ENCODE measurements around the gene BACH2.

Gene BACH2

DNA sequence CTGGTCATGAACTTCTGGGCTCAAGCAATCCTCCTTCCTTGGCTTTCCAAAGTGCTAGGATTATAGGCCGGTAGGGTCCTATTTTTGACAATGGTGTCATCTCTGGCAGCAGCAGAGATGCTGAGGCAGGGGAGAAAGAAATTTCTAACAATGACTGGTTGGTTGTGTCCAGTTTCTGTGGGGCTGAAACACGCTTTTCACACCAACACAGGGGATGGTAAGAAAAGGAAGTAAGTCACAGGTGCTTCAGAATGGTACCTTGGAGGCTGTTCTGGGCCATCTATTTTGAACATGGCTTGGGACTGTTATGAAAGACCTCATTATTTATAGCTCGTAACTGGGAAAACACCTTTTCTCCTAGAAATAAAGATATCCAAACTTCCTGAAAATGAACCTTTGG, 329.7 kb downstream of the BACH2 start:
- no peak for DNase-seq (ENCODE audit: low read depth)

- no peak for DNase-seq (ENCODE audit: low read depth)
Observed at GRCh38 chr6:89966228-89966544, 330.5 kb downstream of the BACH2 start.

- no peak for DNase-seq (ENCODE audit: low read depth)
Observed at GRCh38 chr6:89965441-89966227, 331.0 kb downstream of the BACH2 start.

DNA sequence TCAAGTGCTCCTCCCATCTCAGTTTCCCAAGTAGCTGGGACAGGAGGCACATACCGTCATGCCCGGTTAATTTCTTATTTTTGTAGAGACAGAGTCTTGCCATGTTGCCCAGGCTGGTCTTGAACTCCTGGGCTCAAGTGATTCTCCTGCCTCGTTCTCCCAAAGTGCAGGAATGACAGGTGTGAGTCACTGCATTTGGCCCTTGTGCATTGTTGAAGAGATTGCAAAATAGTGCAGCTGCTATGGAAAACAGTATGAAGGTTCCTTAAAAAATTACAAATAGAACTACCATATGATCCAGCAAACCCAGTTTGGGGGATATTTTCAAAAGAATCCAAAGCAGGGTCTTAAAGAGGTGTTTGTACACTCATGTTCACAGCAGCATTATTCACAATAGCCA, 333.3 kb downstream of the BACH2 start:
- no peak for DNase-seq (ENCODE audit: low read depth)

DNA sequence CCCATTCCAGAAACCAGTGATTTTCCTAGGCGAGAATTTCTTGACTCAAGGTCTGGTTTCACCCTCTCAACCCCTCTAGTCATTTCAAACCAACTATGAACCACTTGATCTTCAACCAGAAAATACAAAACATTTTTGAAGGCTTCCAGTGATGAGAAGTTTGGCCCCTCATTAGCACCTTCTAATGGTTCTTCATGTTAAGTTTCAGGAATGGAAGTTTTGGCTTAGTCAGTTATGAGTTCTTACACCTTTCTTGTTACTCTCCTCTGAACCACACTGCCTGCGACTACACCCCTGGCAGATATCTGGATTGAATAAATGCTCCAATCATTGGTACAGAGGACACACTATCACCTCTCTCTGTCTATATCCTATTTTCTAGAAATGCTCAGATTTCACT, 335.2 kb downstream of the BACH2 start:
- DNase-seq (ENCODE audit: low read depth), result no peak

DNA sequence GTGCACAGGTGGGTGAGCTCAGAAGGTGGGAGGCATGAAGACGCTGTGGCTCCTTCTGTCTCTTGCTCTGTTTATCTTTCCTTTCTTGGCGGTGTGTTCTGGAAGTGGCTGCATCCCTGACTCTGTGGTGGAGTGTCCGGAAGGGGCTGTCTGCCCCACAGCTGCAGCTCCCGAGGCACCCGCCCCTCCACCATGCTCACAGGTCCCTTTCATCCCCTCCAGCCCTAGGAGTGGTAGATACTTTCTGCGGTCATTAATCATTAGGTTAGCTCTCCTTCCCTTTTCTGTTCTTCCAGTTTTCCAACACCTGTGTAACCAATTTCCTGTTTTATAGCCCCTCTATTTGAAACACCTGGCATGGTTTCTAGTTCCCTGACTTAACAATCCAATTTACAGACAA, 336.8 kb downstream of the BACH2 start:
- DNase-seq (ENCODE audit: low read depth), result no peak

DNA sequence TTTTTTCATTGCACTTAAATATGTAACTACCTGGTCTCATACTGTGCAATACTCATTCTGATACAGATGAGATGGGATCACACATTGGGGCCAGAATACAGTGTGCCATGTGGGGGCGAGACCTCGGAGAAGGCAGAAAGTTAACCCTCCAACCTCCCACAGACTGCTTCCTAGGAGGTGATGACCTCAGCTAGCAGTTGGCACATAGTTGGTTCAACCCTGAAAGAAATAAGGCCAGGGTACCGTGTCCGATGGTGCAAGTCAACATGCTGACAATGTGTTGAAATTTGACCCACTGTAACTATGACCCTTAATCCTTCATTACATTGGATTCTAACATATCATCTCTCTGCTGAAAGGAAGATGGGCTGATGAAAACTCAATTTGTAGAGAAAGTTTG, 340.5 kb downstream of the BACH2 start:
- no peak for DNase-seq (ENCODE audit: low read depth)

DNA sequence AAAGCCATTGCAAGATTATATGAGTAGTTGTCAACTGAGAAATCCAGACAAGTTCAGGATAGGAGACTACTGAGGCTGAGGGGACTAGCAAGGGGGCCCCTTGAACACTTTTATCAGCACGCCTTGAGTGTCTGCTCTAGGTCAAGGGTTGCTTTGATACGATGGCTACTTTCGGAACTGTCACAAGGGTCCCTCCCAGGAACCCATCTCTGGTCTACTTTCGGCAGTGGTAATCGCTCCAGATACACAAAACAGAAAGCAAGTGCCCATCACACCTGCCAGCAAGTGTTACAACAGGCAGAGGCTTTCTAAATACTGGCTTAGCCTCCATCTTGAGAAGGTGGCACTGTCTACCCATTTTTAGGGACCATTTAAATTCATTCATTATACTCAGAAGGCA, 341.3 kb downstream of the BACH2 start:
- DNase-seq (ENCODE audit: low read depth), result no peak

DNA sequence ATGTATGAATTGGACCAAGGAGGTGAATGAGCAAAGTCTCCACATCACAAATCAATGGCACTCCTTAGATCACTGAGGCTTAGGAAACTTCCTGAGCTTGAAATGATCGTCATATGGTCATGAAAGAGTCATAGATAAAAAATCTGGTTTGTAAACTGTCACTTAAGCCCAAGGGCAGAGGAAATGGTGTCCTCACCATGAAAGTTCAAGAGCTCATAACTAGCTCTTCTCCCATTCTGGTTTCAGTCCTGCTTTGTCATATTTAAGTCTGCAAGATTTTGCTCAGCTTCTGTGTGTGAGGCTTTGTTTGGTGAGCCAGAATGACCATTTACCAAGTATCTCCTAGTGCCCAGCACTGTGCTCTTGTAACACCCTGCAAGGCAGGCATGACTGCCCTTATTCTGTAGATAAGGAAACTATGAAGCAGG, 341.9 kb downstream of the BACH2 start:
- DNase-seq (ENCODE audit: low read depth), result no peak

- peak; percentile 56 for DNase-seq (ENCODE audit: low read depth)
Observed at GRCh38 chr6:89952686-89953085, 344.0 kb downstream of the BACH2 start.

GRCh38 chr6:89952105-89952671, 344.5 kb downstream of the BACH2 start:
- DNase-seq (ENCODE audit: low read depth), result no peak

DNA sequence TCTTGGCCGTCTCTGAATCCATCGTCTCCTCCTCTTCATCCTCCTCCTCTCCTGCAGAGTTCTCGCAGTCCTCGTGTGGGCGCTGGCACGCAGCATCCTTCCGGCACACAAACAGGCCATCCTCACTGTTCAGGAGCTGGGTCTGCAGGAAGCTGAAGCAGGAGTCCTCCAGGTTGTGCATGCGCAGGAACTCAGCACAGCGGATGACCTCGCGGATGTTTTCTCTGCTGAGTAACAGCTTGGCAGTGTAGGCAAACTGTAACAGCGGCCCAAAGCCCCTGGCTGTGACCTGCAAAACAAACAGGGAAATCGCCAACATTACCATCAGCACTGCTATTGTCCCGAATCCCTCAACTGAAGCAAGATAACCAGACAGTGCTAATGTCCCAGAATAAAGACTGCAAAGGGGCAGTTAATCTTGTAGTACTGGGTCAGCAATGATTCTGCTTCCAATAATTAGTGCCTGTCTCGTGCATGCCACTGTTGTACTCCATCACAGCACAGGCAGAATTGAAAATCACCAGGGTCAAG, 345.0 kb downstream of the BACH2 start:
- no peak for DNase-seq (ENCODE audit: low read depth)

DNA sequence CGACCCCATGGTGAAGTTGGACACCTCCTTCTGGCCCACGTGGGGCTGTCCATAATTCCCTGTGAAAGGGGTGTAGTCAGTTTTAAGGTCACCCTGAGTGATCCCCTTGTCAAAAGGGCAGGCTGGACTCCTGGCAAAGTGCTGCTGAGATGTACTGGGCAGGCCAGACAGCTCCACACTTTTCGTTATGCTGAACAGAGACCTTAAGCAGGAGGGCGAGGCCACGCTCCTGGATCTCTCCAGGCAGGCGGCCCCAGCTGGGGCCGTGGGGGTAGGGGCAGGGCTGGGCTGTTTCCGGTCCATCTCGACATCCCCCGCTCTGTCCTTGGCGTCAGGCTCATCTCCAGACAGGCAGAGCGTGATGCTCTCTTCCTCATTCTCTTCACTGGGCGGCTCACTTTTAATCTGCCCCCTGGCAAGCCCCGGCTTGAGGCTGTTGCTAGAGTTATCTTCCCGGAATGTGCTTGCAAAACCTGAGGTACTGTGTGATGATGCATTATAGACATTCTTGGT, 345.7 kb downstream of the BACH2 start:
- no peak for DNase-seq (ENCODE audit: low read depth)

GRCh38 chr6:89950446-89950845, 346.2 kb downstream of the BACH2 start:
- no peak for DNase-seq (ENCODE audit: low read depth)

DNA sequence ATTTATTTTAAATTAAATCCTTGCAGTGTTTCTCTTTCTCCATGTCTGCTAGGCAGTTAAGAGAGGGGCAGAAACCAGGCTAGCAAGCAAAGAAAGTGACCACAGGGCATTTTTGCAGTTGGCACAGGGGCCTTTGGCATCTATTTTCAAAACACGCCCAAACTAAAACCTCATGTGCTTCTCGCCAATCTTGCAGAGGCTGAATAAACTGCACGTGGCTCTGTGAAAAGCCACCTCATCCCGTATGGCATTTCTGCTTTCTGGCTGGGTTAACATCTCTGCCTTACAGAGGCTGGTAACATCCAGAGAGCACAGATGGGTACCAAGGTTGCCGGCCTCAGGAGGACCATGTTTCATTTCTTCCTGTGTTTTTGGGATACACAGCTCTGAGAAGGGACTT, 347.8 kb downstream of the BACH2 start:
- DNase-seq (ENCODE audit: low read depth), result no peak

DNA sequence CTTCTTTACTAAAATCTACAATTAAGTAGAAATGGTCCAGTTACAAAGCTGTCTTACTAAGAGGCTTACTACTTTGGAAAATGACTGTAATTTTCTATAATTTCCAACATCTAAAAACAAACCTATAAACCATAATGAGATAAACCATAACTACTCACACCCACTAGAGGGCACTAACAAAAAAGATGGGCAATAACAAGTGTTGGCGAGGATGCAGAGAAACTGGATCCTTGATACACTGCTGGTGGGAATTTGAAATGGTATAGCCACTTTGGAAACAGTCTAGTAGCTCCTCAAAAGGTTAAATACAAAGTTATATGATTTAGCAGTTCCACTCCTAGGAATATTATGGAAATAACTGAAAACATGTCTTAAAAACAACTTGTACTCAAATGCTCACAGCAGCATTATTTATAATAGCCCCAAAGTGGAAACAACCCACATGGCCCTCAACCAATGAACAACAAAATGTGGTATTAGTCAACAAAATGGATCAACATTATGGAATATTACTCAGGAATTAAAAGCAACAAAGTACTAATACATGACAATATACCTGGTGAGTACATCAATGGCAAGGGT, 351.7 kb downstream of the BACH2 start:
- no peak for DNase-seq (ENCODE audit: low read depth)

GRCh38 chr6:89944181-89944755, 352.4 kb downstream of the BACH2 start:
- DNase-seq (ENCODE audit: low read depth), result no peak

DNA sequence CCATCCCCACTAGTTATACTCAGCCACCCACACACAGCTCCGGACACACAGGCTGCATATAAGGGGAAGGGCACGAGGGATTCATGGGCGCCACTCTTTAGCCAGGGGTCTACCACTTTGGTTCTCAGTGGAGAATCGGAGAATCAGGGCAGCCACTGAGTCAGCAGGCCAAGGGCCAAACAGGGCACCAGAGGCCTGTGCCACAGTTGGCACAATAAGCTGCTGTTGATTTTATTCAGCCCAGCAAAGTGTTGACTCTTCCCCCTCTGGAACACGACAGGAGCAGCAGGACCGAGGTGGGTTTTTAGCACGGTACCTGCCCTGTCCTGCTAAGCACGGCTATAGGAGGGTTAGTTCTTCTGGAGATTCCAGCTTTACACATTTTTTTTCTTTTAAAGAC, 354.0 kb downstream of the BACH2 start:
- no peak for DNase-seq (ENCODE audit: low read depth)

GRCh38 chr6:89941763-89942497, 354.7 kb downstream of the BACH2 start:
- DNase-seq (ENCODE audit: low read depth), result no peak

GRCh38 chr6:89941031-89941762, 355.4 kb downstream of the BACH2 start:
- no peak for DNase-seq (ENCODE audit: low read depth)

Data from T follicular helper cell (primary cell).